Mucosa of descending colon (tissue), 3 donors: ENCODE results near the gene SLC25A29. TPM values are rescaled to one million over a fixed set of nuclear protein-coding genes. Genes with fewer than 3 reads are reported as not detected.

Source experiments
- ATAC-seq: fragments of 200-7000 bp; cut with Tn5 transposase; one replicate; pipeline ENCODE4 v1.9.1; 2020; ENCODE audit warnings: mild to moderate bottlenecking, moderate library complexity
- DNase-seq, 3 donors: peaks; one replicate each; pipeline ENCODE4 v3.0.0-alpha.2; 2020
- H3K36me3 ChIP-seq: fragments of 200-600 bp; one replicate; pipeline ENCODE4 v1.8.0; 2021; ENCODE audit warnings: low read depth, mild to moderate bottlenecking
- H3K4me1 ChIP-seq: fragments of 200-600 bp; one replicate; pipeline ENCODE4 v1.8.0; 2021; ENCODE audit warnings: low read depth, mild to moderate bottlenecking
- H3K4me3 ChIP-seq: fragments of 200-600 bp; one replicate; pipeline ENCODE4 v1.8.0; 2021; ENCODE audit warnings: mild to moderate bottlenecking
- H3K9me3 ChIP-seq: fragments of 200-600 bp; one replicate; pipeline ENCODE4 v1.8.0; 2021; ENCODE audit warnings: mild to moderate bottlenecking
- CTCF ChIP-seq: fragments of 200-600 bp; IDR thresholded peaks from one replicate; pipeline ENCODE4 v1.8.0; 2022; ENCODE audit warnings: antibody characterized with exemption, mild to moderate bottlenecking
- intact Hi-C, 2 donors: fragments of 100-400 bp; cut with DNase I in 1 of 2; cut with micrococcal nuclease in 1 of 2; formaldehyde crosslinking; loops; one replicate each; pipeline versions ENCODE4 v1.11.0 to v1.11.1; 2022; cut with DNase I, micrococcal nuclease
- total RNA-seq, 3 donors: library from RNA; stranded (reverse); fragmentation: NEBNext Ultra II Directional in 2 of 3; extraction: Animal tissue kit (Norgen Biotek cat#: 25700) in 2 of 3; gene quantifications; one replicate each; pipeline versions ENCODE4 v1.2.1 to v1.2.4, GENCODE V29; 2021 to 2023
- donor health status: DM: no; HTN: no; CAD: no; lungs with moderate emphysema.
- donor health status: DM: no; HTN: no; CAD: no.
- donor health status: DM: no; HTN: yes; CAD: no.

The SLC25A29 gene
- total RNA-seq, 3 donors from 2014 or later: 19.6 to 28.2 (median 28.1) TPM

GRCh38 chr14:100268591-100269207 lies 37.5 kb downstream of the SLC25A29 start:
- no peak overlapping the region for H3K4me3 ChIP-seq
- TF ChIP-seq CTCF: no peak
- peaks cover 37% of the 10 kb centered on the region for H3K4me1 ChIP-seq
- DNase-seq (peak in 1 of 3 donors; percentile 47), ATAC-seq (peak; percentile 82)
- H3K36me3 ChIP-seq: no peaks in the 10 kb centered on the region
- no peaks in the 10 kb centered on the region for H3K9me3 ChIP-seq
- intact Hi-C loops: no loop called here

GRCh38 chr14:100267990-100268389 lies 38.3 kb downstream of the SLC25A29 start:
- no peak for TF ChIP-seq CTCF
- ATAC-seq: no peak
- Histone ChIP-seq H3K9me3 (no peaks in the 10 kb centered on the region), H3K36me3 (no peaks in the 10 kb centered on the region), H3K4me3 (no peak overlapping the region), H3K4me1 (peaks cover 37% of the 10 kb centered on the region)
- intact Hi-C loops: no loop called here
- DNase-seq: no peak

- peaks cover 19% of the 10 kb centered on the region for H3K4me1 ChIP-seq
- no peak overlapping the region for H3K4me3 ChIP-seq
- DNase-seq (no peak), ATAC-seq (no peak)
- TF ChIP-seq CTCF: no peak
- H3K9me3 ChIP-seq: no peaks in the 10 kb centered on the region
- H3K36me3 ChIP-seq: no peaks in the 10 kb centered on the region
- intact Hi-C loops: no loop called here
Measured at GRCh38 chr14:100263141-100263540, 43.1 kb downstream of the SLC25A29 start.

GRCh38 chr14:100262545-100262944 lies 43.7 kb downstream of the SLC25A29 start:
- Histone ChIP-seq H3K4me3 (no peak overlapping the region), H3K4me1 (peaks cover 16% of the 10 kb centered on the region), H3K9me3 (no peaks in the 10 kb centered on the region), H3K36me3 (no peaks in the 10 kb centered on the region)
- ATAC-seq: no peak
- DNase-seq: no peak
- no peak for TF ChIP-seq CTCF
- intact Hi-C loops: no loop called here

- H3K4me1 ChIP-seq: peaks cover 13% of the 10 kb centered on the region
- TF ChIP-seq CTCF: no peak
- intact Hi-C loops: no loop called here
- H3K4me3 ChIP-seq: no peak overlapping the region
- DNase-seq (no peak), ATAC-seq (no peak)
- H3K36me3 ChIP-seq: no peaks in the 10 kb centered on the region
- no peaks in the 10 kb centered on the region for H3K9me3 ChIP-seq
Measured at GRCh38 chr14:100261621-100262020, 44.6 kb downstream of the SLC25A29 start.
